SK-N-SH (cell line): ENCODE measurements around the gene PDE11A. TPM values are rescaled to one million over a fixed set of nuclear protein-coding genes. Genes with fewer than 3 reads are reported as not detected.

Experiments
- CTCF ChIA-PET: fragments of 300-600, 350-600 bp; formaldehyde crosslinking; extraction: SDS; loops from one replicate; lab custom pipeline; 2021; lab: Yijun Ruan, JAX
- POLR2A ChIA-PET: fragments of 350-600 bp; sonication (Branson Sonifier 250); formaldehyde crosslinking; extraction: SDS; loops from one replicate; lab custom pipeline; 2020; ENCODE audit warnings: antibody characterized with exemption, inconsistent platforms; lab: Yijun Ruan, JAX
- DNase-seq: peaks from one replicate; pipeline ENCODE4 v3.0.0; 2012
- H2AFZ ChIP-seq: fragments of 200-600 bp; sonication (generic); 2 replicates; pipeline ENCODE4 v1.8.1; 2016; ENCODE audit warnings: antibody characterized with exemption, mild to moderate bottlenecking, low read depth
- H3F3A ChIP-seq: fragments of 200-600 bp; sonication (generic); replicated peaks from 2 replicates; pipeline ENCODE3; 2016; ENCODE audit warnings: antibody characterized with exemption, mild to moderate bottlenecking; ENCODE audit not compliant: insufficient read depth
- H3K27ac ChIP-seq, 2 experiments: fragments of 200-500 bp in 1 of 2; fragments of 200-600 bp in 1 of 2; sonication (Bioruptor generic) in 1 of 2; sonication (generic), shearing (Covaris generic) in 1 of 2; 2 replicates each; pipeline versions ENCODE4 v1.5.1 to v1.6.1; 2014 to 2016; ENCODE audit warnings: low read depth in 2 of 2, inconsistent platforms in 1 of 2, low read length in 1 of 2, mild to moderate bottlenecking in 1 of 2, mixed read lengths in 1 of 2
- H3K27me3 ChIP-seq: fragments of 200-600 bp; sonication (generic), shearing (Covaris generic); 2 replicates; pipeline ENCODE4 v1.6.1; 2016; ENCODE audit warnings: mixed run types; ENCODE audit not compliant: insufficient read depth
- H3K36me3 ChIP-seq, 2 experiments: fragments of 200-500 bp in 1 of 2; fragments of 200-600 bp in 1 of 2; sonication (Bioruptor generic) in 1 of 2; sonication (generic) in 1 of 2; replicated peaks in 1 of 2; 2 replicates each; pipeline versions ENCODE3 to v1.5.1; 2014 to 2016; ENCODE audit warnings: low read length in 1 of 2, mild to moderate bottlenecking in 1 of 2; ENCODE audit not compliant: insufficient read depth in 2 of 2, control insufficient read depth in 1 of 2
- H3K4me1 ChIP-seq, 2 experiments: fragments of 200-500 bp in 1 of 2; fragments of 200-600 bp in 1 of 2; sonication (Bioruptor generic) in 1 of 2; sonication (generic), shearing (Covaris generic) in 1 of 2; 2 replicates each; pipeline versions ENCODE4 v1.5.1 to v1.6.1; 2014 to 2016; ENCODE audit warnings: low read depth in 1 of 2, low read length in 1 of 2, mixed run types in 1 of 2; ENCODE audit not compliant: insufficient read depth in 2 of 2, control insufficient read depth in 1 of 2
- H3K4me2 ChIP-seq: fragments of 200-600 bp; sonication (generic), shearing (Covaris generic); 2 replicates; pipeline ENCODE4 v1.6.1; 2017; ENCODE audit warnings: mixed run types
- H3K4me3 ChIP-seq, 2 experiments: fragments of 200-500 bp in 1 of 2; fragments of 200-600 bp in 1 of 2; sonication (Bioruptor generic) in 1 of 2; sonication (generic), shearing (Covaris generic) in 1 of 2; 2 replicates each; pipeline versions ENCODE4 v1.5.1 to v1.8.1; 2014 to 2016; ENCODE audit warnings: low read depth in 2 of 2, inconsistent platforms in 1 of 2, low read length in 1 of 2, mild to moderate bottlenecking in 1 of 2, mixed read lengths in 1 of 2, moderate library complexity in 1 of 2
- H3K79me2 ChIP-seq: fragments of 200-600 bp; sonication (generic); 2 replicates; pipeline ENCODE4 v1.8.1; 2017; ENCODE audit warnings: mild to moderate bottlenecking; ENCODE audit not compliant: insufficient read depth
- H3K9ac ChIP-seq: fragments of 200-600 bp; sonication (generic); 2 replicates; pipeline ENCODE4 v1.6.1; 2017; ENCODE audit warnings: mixed run types
- H3K9me2 ChIP-seq: fragments of 200-600 bp; sonication (generic); 2 replicates; pipeline ENCODE4 v1.6.1; 2017; ENCODE audit warnings: mixed run types
- H3K9me3 ChIP-seq: fragments of 200-600 bp; sonication (generic); 2 replicates; pipeline ENCODE4 v1.6.1; 2017; ENCODE audit warnings: mixed run types, mild to moderate bottlenecking, moderate library complexity
- H4K20me1 ChIP-seq: fragments of 200-600 bp; sonication (generic); 2 replicates; pipeline ENCODE4 v1.6.1; 2017; ENCODE audit warnings: mild to moderate bottlenecking, mixed run types; ENCODE audit not compliant: insufficient read depth
- CHD2 ChIP-seq: fragments of 150-350 bp; IDR thresholded peaks from 2 replicates; pipeline ENCODE4 v1.6.1; 2018; ENCODE audit warnings: low read length; ENCODE audit not compliant: partially characterized antibody
- ELF1 ChIP-seq: IDR thresholded peaks from 2 replicates; pipeline ENCODE4 v1.4.0; 2012
- FOSL2 ChIP-seq: IDR thresholded peaks from 2 replicates; pipeline ENCODE4 v1.4.0; 2012; ENCODE audit warnings: low read depth, mild to moderate bottlenecking, moderate library complexity, borderline replicate concordance
- FOXJ3 ChIP-seq: sonication (generic); formaldehyde crosslinking; IDR thresholded peaks from 2 replicates; pipeline ENCODE4 v1.5.1; 2020; ENCODE audit warnings: mild to moderate bottlenecking, missing genetic modification reagents
- FOXM1 ChIP-seq: IDR thresholded peaks from 2 replicates; pipeline ENCODE4 v1.4.0; 2012; ENCODE audit warnings: low read depth, mild to moderate bottlenecking
- GABPA ChIP-seq: IDR thresholded peaks from 2 replicates; pipeline ENCODE4 v1.4.0; 2012; ENCODE audit warnings: low read depth, mild to moderate bottlenecking
- JUND ChIP-seq: IDR thresholded peaks from 2 replicates; pipeline ENCODE4 v1.4.0; 2012
- MEF2A ChIP-seq: IDR thresholded peaks from 2 replicates; pipeline ENCODE4 v1.4.0; 2012; ENCODE audit warnings: low read depth, borderline replicate concordance
- NRF1 ChIP-seq: IDR thresholded peaks from 2 replicates; pipeline ENCODE4 v1.6.1; 2012; ENCODE audit warnings: low read depth, mild to moderate bottlenecking, low read length
- PBX3 ChIP-seq: IDR thresholded peaks from 2 replicates; pipeline ENCODE4; 2012
- RFX5 ChIP-seq: IDR thresholded peaks from 2 replicates; pipeline ENCODE4 v1.6.1; 2012; ENCODE audit warnings: mild to moderate bottlenecking, improper control_type of control experiment, low read length
- RXRA ChIP-seq: IDR thresholded peaks from 2 replicates; pipeline ENCODE4 v1.4.0; 2012; ENCODE audit warnings: low read depth, mild to moderate bottlenecking, borderline replicate concordance
- SIN3A ChIP-seq: IDR thresholded peaks from 2 replicates; pipeline ENCODE4 v1.6.1; 2012; ENCODE audit warnings: low read depth, mild to moderate bottlenecking, low read length, moderate library complexity, borderline replicate concordance
- SMC3 ChIP-seq: IDR thresholded peaks from 2 replicates; pipeline ENCODE4 v1.6.1; 2012; ENCODE audit warnings: low read depth, low read length, improper control_type of control experiment
- TAF1 ChIP-seq: IDR thresholded peaks from 2 replicates; pipeline ENCODE4 v1.6.1; 2012; ENCODE audit warnings: low read depth, mild to moderate bottlenecking, low read length, moderate library complexity, borderline replicate concordance
- TCF12 ChIP-seq: IDR thresholded peaks from 2 replicates; pipeline ENCODE4 v1.4.0; 2012
- YY1 ChIP-seq: IDR thresholded peaks from 2 replicates; pipeline ENCODE4 v1.4.0; 2012; ENCODE audit warnings: low read depth, mild to moderate bottlenecking
- WGBS: methylation state at CpG from one replicate; pipeline ENCODE4 v1.1.6; 2017; ENCODE audit warnings: low lambda C conversion rate; 5-methylcytosine and 5-hydroxymethylcytosine counted together
- polyA plus RNA-seq, 3 experiments: library from polyadenylated mRNA; depleted of rRNA; stranded (reverse); fragments of >200 nt; gene quantifications; 2 replicates each; pipeline ENCODE4 v1.2.3, GENCODE V29; 2012
- TF ChIP-seq, protein P1 (sequence below): IDR thresholded peaks from 2 replicates; pipeline ENCODE4 v1.4.0; 2012; ENCODE audit warnings: low read depth, borderline replicate concordance
- TF ChIP-seq, protein P2 (sequence below): IDR thresholded peaks from 2 replicates; pipeline ENCODE4 v1.4.0; 2012; ENCODE audit warnings: low read depth, borderline replicate concordance
- TF ChIP-seq, protein P3 (sequence below): fragments of 150-350 bp; IDR thresholded peaks from 2 replicates; pipeline ENCODE4 v1.6.1; 2016; ENCODE audit warnings: mild to moderate bottlenecking, low read depth, low read length

Gene PDE11A
- polyA plus RNA-seq, 1 of the 3 experiments (the other 2 are of a cell fraction), result 0.10 TPM

GRCh38 chr2:177881921-177882320 is 190.7 kb downstream of the PDE11A start:
- no peaks in the 10 kb centered on the region for H4K20me1 ChIP-seq
- H3K4me3 ChIP-seq, result no peak overlapping the region
- no peaks in the 10 kb centered on the region for H3K9me2 ChIP-seq
- no peaks in the 10 kb centered on the region for H3F3A ChIP-seq
- ChIA-PET POLR2A (no interaction called here), CTCF (no interaction called here)
- no peaks in the 10 kb centered on the region for H3K9me3 ChIP-seq
- H3K36me3 ChIP-seq, result no peaks in the 10 kb centered on the region
- no peak overlapping the region for H3K9ac ChIP-seq
- H3K27ac ChIP-seq, result no peak overlapping the region
- H3K4me1 ChIP-seq, result no peaks in the 10 kb centered on the region
- no peak for TF ChIP-seq MEF2A
- WGBS, result 41% methylated on average over 2 of the region's 2 CpGs
- H3K27me3 ChIP-seq, result no peaks in the 10 kb centered on the region; the same call in 1 of the 2 replicates
- no peak overlapping the region for H3K4me2 ChIP-seq
- no peaks in the 10 kb centered on the region for H3K79me2 ChIP-seq
- no peak overlapping the region for H2AFZ ChIP-seq
- no peak for DNase-seq

DNA sequence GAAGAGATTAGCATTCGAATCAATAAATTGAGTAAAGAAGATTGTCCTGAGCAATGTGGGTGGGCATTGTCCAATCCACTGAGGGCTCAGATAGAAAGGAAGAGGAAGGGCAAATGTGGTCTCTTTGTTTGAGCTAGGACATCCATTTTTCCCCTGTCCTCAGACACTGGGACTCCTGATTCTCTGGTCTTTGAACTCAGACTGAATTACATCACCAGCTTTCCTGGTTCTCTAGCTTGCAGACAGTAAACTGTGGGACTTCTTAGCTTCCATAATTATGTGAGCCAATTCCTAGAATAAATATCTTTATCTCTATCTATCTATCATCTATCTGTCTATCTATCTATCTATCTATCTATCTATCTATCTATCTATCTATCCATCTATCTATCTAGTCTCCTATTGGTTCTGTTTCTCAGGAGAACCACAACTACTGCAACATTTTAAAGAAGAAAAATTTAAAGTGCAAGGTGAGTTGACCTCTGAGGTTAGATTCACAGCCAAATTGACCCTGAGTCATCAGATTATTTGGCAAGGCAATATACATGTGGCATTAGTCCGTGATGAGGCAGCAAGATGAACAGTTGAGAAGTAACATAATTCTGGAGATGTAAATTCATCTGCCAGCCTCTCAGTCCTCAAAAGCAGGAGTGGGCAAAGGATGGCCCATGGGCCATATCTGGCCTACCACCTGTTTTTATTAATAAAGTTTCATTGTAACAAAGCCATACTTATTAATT is 191.4 kb downstream of the PDE11A start:
- Histone ChIP-seq H3K9me3 (no peaks in the 10 kb centered on the region), H2AFZ (no peak overlapping the region), H3K27me3 (no peaks in the 10 kb centered on the region; the same call in 1 of the 2 replicates), H3K9ac (no peak overlapping the region), H3K4me3 (no peak overlapping the region), H4K20me1 (no peaks in the 10 kb centered on the region), H3K4me2 (no peak overlapping the region), H3K36me3 (no peaks in the 10 kb centered on the region), H3K9me2 (no peaks in the 10 kb centered on the region), H3K27ac (no peak overlapping the region), H3K79me2 (no peaks in the 10 kb centered on the region), H3F3A (no peaks in the 10 kb centered on the region), H3K4me1 (no peaks in the 10 kb centered on the region)
- TF ChIP-seq RFX5 (no peak), GABPA (no peak), TAF1 (no peak), ELF1 (no peak), NRF1 (no peak), FOSL2 (no peak), MEF2A (no peak), TCF12 (no peak), FOXM1 (no peak), CHD2 (no peak), SIN3A (no peak), PBX3 (no peak), YY1 (no peak), FOXJ3 (CRISPR knock-in tag) (no peak), JUND (no peak), RXRA (no peak), SMC3 (no peak)
- TF ChIP-seq, protein P1, sequence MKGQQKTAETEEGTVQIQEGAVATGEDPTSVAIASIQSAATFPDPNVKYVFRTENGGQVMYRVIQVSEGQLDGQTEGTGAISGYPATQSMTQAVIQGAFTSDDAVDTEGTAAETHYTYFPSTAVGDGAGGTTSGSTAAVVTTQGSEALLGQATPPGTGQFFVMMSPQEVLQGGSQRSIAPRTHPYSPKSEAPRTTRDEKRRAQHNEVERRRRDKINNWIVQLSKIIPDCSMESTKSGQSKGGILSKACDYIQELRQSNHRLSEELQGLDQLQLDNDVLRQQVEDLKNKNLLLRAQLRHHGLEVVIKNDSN, result no peak
- TF ChIP-seq, protein P2, sequence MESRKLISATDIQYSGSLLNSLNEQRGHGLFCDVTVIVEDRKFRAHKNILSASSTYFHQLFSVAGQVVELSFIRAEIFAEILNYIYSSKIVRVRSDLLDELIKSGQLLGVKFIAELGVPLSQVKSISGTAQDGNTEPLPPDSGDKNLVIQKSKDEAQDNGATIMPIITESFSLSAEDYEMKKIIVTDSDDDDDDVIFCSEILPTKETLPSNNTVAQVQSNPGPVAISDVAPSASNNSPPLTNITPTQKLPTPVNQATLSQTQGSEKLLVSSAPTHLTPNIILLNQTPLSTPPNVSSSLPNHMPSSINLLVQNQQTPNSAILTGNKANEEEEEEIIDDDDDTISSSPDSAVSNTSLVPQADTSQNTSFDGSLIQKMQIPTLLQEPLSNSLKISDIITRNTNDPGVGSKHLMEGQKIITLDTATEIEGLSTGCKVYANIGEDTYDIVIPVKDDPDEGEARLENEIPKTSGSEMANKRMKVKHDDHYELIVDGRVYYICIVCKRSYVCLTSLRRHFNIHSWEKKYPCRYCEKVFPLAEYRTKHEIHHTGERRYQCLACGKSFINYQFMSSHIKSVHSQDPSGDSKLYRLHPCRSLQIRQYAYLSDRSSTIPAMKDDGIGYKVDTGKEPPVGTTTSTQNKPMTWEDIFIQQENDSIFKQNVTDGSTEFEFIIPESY, result no peak
- TF ChIP-seq, protein P3, sequence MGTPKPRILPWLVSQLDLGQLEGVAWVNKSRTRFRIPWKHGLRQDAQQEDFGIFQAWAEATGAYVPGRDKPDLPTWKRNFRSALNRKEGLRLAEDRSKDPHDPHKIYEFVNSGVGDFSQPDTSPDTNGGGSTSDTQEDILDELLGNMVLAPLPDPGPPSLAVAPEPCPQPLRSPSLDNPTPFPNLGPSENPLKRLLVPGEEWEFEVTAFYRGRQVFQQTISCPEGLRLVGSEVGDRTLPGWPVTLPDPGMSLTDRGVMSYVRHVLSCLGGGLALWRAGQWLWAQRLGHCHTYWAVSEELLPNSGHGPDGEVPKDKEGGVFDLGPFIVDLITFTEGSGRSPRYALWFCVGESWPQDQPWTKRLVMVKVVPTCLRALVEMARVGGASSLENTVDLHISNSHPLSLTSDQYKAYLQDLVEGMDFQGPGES, result no peak
- CTCF ChIA-PET, result no interaction called here
- POLR2A ChIA-PET, result no interaction called here
- WGBS, result 13% methylated on average over 2 of the region's 2 CpGs
- no peak for DNase-seq
